CD4-positive, alpha-beta T cell (primary cell): Measurements from ENCODE around the gene CHST3. TPM values are rescaled to one million over a fixed set of nuclear protein-coding genes. Genes with fewer than 3 reads are reported as not detected.

Experiments
- ATAC-seq: fragments of 200-7000 bp; cut with Tn5 transposase; one replicate; pipeline ENCODE4 v1.10.0; 2022; ENCODE audit warnings: mild to moderate bottlenecking; ENCODE audit not compliant: poor library complexity
- CTCF ChIA-PET: fragments of 350-600 bp; sonication (Branson Sonifier 250); formaldehyde crosslinking; loops from one replicate; lab custom pipeline; 2021; ENCODE audit warnings: antibody characterized with exemption, inconsistent platforms; lab: Charles Lee
- POLR2A ChIA-PET: fragments of 350-600 bp; sonication (Branson Sonifier 250); formaldehyde crosslinking; loops from one replicate; lab custom pipeline; 2021; ENCODE audit warnings: antibody characterized with exemption, inconsistent platforms; lab: Charles Lee
- DNase-seq, 14 experiments: peaks; one replicate each; pipeline ENCODE4 v3.0.0-alpha.2; 2013 to 2020; ENCODE audit warnings: mixed read lengths in 2 of 14
- H3K27ac ChIP-seq, 2 donors: one replicate each; pipeline versions ENCODE4 v1.5.1 to v1.7.0; 2013; ENCODE audit warnings: low read length in 2 of 2, low read depth in 1 of 2, mild to moderate bottlenecking in 1 of 2
- H3K27me3 ChIP-seq, 2 experiments: 1 replicate in 1 of 2; 2 replicates in 1 of 2; pipeline versions ENCODE4 v1.6.1 to v1.7.0; 2013; ENCODE audit warnings: low read length in 2 of 2, control low read depth in 1 of 2, mild to moderate bottlenecking in 1 of 2, moderate library complexity in 1 of 2; ENCODE audit not compliant: insufficient read depth in 2 of 2, control insufficient read depth in 1 of 2
- H3K36me3 ChIP-seq: one replicate; pipeline ENCODE4 v1.6.1; 2013; ENCODE audit warnings: low read length, control low read depth; ENCODE audit not compliant: insufficient read depth
- H3K4me1 ChIP-seq: one replicate; pipeline ENCODE4 v1.6.1; 2013; ENCODE audit warnings: low read length, control low read depth; ENCODE audit not compliant: insufficient read depth
- H3K4me3 ChIP-seq: one replicate; pipeline ENCODE4 v1.5.1; 2013; ENCODE audit warnings: mild to moderate bottlenecking, low read length, moderate library complexity
- H3K9me3 ChIP-seq, 2 experiments: 1 replicate in 1 of 2; 2 replicates in 1 of 2; pipeline versions ENCODE4 v1.6.1 to v1.7.0; 2013; ENCODE audit warnings: low read length in 2 of 2, mild to moderate bottlenecking in 2 of 2, control low read depth in 1 of 2, moderate library complexity in 1 of 2; ENCODE audit not compliant: control insufficient read depth in 1 of 2, insufficient read depth in 1 of 2
- H3K27ac Mint-ChIP-seq: one replicate; pipeline ENCODE4 v1.8.0; 2020; ENCODE audit warnings: mixed read lengths
- H3K27me3 Mint-ChIP-seq: one replicate; pipeline ENCODE4 v1.8.0; 2021; ENCODE audit warnings: mixed read lengths
- H3K36me3 Mint-ChIP-seq: one replicate; pipeline ENCODE4 v1.8.0; 2021; ENCODE audit warnings: low read depth, mixed read lengths
- H3K4me1 Mint-ChIP-seq: one replicate; pipeline ENCODE4 v1.8.0; 2021; ENCODE audit warnings: low read depth, mixed read lengths
- H3K4me3 Mint-ChIP-seq: one replicate; pipeline ENCODE4 v1.8.0; 2020; ENCODE audit warnings: mild to moderate bottlenecking, mixed read lengths
- H3K9me3 Mint-ChIP-seq: one replicate; pipeline ENCODE4 v1.8.0; 2020; ENCODE audit warnings: mixed read lengths
- intact Hi-C, 2 experiments: fragments of 100-400 bp; cut with DNase I in 1 of 2; cut with micrococcal nuclease in 1 of 2; formaldehyde crosslinking; loops; one replicate each; pipeline versions ENCODE4 v1.15.1 to v1.9.0; 2023 to 2025; cut with DNase I, micrococcal nuclease
- total RNA-seq, 174 experiments: library from RNA in 2 of 174; stranded (reverse) in 2 of 174; gene quantifications; one replicate each; pipeline ENCODE4 v1.2.3 and lab custom pipeline; 2021 to 2026
- TF ChIP-seq, protein P1 (sequence below): fragments of 200-600 bp; IDR thresholded peaks from one replicate; pipeline ENCODE4 v1.8.0; 2022; ENCODE audit warnings: antibody characterized with exemption, mild to moderate bottlenecking

Gene CHST3
- total RNA-seq, 2 experiments from 2014 or later: not detected

DNA sequence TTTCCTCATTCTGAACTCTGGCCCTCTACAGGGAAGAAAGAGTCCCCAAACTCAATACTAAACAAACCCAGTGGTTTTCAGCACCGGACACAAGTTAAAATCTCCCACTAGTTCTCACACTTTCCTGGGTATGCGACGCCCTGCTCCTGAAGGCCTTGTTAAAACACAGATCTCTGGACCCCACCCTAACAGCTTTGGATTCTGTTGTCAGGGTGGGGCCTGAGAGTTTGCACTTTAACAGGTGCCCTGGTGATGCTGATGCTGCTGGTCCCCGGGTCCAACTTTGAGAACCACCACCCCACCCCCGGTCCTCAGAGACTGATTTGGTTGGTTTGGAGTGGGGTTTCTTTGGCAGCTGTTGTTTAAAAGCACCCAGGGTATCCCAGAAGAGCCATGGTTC lies 61.6 kb downstream of the CHST3 start:
- Histone ChIP-seq H3K36me3 (no peaks in the 10 kb centered on the region), H3K27me3 (peaks cover 0 to 3% of the 10 kb centered on the region in 2 experiments), H3K4me1 (peaks cover 5% of the 10 kb centered on the region), H3K4me3 (no peak overlapping the region), H3K9me3 (no peaks in the 10 kb centered on the region), H3K27ac (no peak overlapping the region)
- ChIA-PET CTCF (no interaction called here), POLR2A (no interaction called here)
- H3K4me1 Mint-ChIP-seq: no peaks in the 10 kb centered on the region
- DNase-seq (no peak), ATAC-seq (no peak)
- intact Hi-C loops: no loop called here
- TF ChIP-seq, protein P1, sequence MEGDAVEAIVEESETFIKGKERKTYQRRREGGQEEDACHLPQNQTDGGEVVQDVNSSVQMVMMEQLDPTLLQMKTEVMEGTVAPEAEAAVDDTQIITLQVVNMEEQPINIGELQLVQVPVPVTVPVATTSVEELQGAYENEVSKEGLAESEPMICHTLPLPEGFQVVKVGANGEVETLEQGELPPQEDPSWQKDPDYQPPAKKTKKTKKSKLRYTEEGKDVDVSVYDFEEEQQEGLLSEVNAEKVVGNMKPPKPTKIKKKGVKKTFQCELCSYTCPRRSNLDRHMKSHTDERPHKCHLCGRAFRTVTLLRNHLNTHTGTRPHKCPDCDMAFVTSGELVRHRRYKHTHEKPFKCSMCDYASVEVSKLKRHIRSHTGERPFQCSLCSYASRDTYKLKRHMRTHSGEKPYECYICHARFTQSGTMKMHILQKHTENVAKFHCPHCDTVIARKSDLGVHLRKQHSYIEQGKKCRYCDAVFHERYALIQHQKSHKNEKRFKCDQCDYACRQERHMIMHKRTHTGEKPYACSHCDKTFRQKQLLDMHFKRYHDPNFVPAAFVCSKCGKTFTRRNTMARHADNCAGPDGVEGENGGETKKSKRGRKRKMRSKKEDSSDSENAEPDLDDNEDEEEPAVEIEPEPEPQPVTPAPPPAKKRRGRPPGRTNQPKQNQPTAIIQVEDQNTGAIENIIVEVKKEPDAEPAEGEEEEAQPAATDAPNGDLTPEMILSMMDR: no peak
- H3K36me3 Mint-ChIP-seq: no peaks in the 10 kb centered on the region
- no peaks in the 10 kb centered on the region for H3K9me3 Mint-ChIP-seq
- no peak overlapping the region for H3K4me3 Mint-ChIP-seq
- no peak overlapping the region for H3K27ac Mint-ChIP-seq
- H3K27me3 Mint-ChIP-seq: peaks cover 12% of the 10 kb centered on the region

DNA sequence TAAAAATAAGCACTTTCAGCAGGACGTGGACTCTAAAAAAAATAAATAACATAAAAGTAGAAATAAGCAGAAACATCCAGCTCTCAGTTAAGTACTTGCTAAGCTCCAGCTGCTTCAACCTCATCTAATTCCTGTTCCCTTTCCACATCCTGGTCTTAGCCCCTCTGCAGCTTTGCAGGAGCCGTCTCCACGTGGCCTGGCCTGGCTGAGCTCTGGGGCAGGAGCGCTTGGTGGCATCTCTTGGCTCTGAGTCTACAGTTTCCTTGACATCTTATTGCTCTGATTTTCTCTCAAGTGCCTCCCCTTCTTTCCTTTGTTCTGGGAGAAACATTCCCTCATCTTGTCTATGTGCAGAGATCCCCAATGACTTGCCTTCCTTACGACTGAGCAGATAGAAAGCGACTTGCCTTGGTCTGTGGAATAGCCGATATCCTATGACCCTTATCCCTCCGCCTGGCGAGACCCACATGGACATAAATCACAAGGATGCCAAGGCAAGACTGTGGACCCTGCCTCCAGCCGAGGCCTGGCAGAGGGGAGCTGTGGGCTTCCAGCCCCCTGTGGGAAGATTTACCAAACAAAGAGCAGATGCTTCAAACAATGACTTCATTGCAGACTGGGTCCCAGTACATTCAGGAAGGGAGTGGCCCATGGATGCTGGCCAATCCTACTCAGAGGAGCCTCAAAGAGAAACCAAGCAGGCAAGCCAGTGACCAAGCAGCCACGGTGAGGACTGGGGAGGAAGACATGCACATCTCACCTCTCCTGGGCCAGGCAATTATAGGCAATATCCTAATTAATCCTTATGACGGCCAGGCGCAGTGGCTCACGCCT lies 62.3 kb downstream of the CHST3 start:
- Mint-ChIP-seq H3K9me3 (no peaks in the 10 kb centered on the region), H3K27me3 (peaks cover 12% of the 10 kb centered on the region), H3K4me3 (no peak overlapping the region), H3K36me3 (no peaks in the 10 kb centered on the region), H3K27ac (no peak overlapping the region), H3K4me1 (no peaks in the 10 kb centered on the region)
- Histone ChIP-seq H3K27me3 (peaks cover 0 to 3% of the 10 kb centered on the region in 2 experiments), H3K9me3 (no peaks in the 10 kb centered on the region), H3K27ac (no peak overlapping the region), H3K4me3 (no peak overlapping the region), H3K36me3 (no peaks in the 10 kb centered on the region), H3K4me1 (no peaks in the 10 kb centered on the region)
- intact Hi-C loops: no loop called here
- TF ChIP-seq, protein P1: no peak
- ChIA-PET POLR2A (no interaction called here), CTCF (no interaction called here)
- ATAC-seq: no peak
- no peak for DNase-seq

DNA sequence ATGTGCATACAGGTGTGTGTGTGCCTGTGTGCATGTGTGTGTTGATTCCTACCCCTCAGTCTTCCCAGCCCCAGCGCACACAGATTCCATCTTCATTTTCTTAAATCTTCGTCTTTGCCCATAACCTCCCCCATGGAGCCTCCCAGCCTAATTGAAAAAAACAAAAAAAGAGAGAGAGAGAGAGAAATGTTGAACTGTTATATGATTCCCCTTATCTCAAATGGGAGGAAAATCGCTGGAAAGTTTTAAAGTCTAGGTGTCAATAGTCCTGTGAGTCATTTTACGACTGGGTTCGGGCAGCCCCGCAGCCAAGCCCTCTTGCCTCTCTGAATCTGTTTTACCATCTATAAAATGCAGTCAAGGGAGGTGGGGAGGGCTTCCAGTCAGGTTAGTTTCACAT lies 63.3 kb downstream of the CHST3 start:
- Mint-ChIP-seq H3K27me3 (peaks cover 12% of the 10 kb centered on the region), H3K4me1 (no peaks in the 10 kb centered on the region), H3K27ac (no peak overlapping the region), H3K4me3 (no peak overlapping the region), H3K9me3 (no peaks in the 10 kb centered on the region), H3K36me3 (no peaks in the 10 kb centered on the region)
- ChIA-PET POLR2A (no interaction called here), CTCF (no interaction called here)
- no peak overlapping the region for H3K4me3 ChIP-seq
- DNase-seq (no peak), ATAC-seq (no peak)
- H3K4me1 ChIP-seq: no peaks in the 10 kb centered on the region
- no peak overlapping the region for H3K27ac ChIP-seq
- intact Hi-C loops: no loop called here
- no peaks in the 10 kb centered on the region for H3K9me3 ChIP-seq
- no peaks in the 10 kb centered on the region for H3K36me3 ChIP-seq
- TF ChIP-seq, protein P1: no peak
- H3K27me3 ChIP-seq: peaks cover 0 to 3% of the 10 kb centered on the region in 2 experiments
